Left ventricle myocardium inferior (tissue), 1 donor: ENCODE measurements around the gene HLA-DRA. TPM values are rescaled to one million over a fixed set of nuclear protein-coding genes. Genes with fewer than 3 reads are reported as not detected.

ENCODE experiments used
- DNase-seq: peaks from one replicate; pipeline ENCODE4 v3.0.0-alpha.2; 2020
- H3K27ac ChIP-seq: fragments of 200-600 bp; replicated peaks from 2 replicates; pipeline ENCODE4 v1.8.0; 2021
- H3K27me3 ChIP-seq: fragments of 200-600 bp; 2 replicates; pipeline ENCODE4 v1.8.0; 2021; ENCODE audit warnings: low read depth
- H3K36me3 ChIP-seq: fragments of 200-600 bp; 2 replicates; pipeline ENCODE4 v1.8.0; 2021
- H3K4me1 ChIP-seq: fragments of 200-600 bp; 2 replicates; pipeline ENCODE4 v1.8.0; 2021
- H3K4me3 ChIP-seq: fragments of 200-600 bp; 2 replicates; pipeline ENCODE4 v1.8.0; 2021; ENCODE audit warnings: mild to moderate bottlenecking, moderate library complexity
- H3K9me3 ChIP-seq: fragments of 200-600 bp; replicated peaks from 2 replicates; pipeline ENCODE4 v1.8.0; 2021
- CTCF ChIP-seq: fragments of 200-600 bp; IDR thresholded peaks from 2 replicates; pipeline ENCODE4 v1.8.0; 2021; ENCODE audit warnings: antibody characterized with exemption, mild to moderate bottlenecking, borderline replicate concordance
- intact Hi-C: fragments of 100-400 bp; cut with micrococcal nuclease; formaldehyde crosslinking; loops from one replicate; pipeline ENCODE4 v1.11.0; 2022
- total RNA-seq: library from RNA; stranded (reverse); fragmentation: NEBNext Ultra II Directional; extraction: Animal tissue kit (Norgen Biotek cat#: 25700); gene quantifications from one replicate; pipeline ENCODE4 v1.2.1, GENCODE V29; 2021
- donor health status: DM: no; HTN: yes; CAD: no; lungs with severe emphysema.

HLA-DRA gene
- total RNA-seq, 1 donor from 2014 or later, result 87.3 TPM

DNA sequence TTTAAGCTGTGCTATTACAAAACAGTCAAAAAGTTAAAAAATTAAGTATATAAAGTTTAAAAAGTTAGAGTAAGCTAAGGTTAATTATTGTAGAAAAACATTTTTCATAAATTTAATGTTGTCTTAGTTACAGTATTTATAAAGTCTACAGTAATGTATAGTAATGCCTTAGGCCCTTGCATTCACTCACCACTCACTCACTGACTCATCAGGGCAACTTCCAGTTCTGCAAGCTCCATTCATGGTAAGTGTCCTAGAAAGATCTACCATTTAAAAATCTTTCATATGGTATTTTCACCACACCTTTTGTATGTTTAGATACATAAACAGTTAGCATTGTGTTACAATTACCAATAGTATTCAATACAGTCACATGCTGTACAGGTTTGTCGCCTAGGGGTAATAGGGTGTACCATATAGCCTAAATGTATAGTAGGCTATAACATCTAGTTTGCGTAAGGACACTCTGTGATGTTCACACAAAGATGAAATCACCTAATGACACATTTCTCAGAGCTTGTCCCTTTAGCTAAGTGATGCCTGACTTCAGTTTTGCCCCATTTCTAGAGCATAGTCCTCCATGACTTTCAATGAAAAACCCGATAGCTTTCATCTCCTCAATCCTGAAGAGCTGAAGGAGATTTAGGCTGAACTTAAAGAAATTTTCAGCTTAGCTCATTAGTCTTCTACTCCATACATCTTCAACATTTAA, 14.9 kb upstream of the HLA-DRA start:
- intact Hi-C loops, result no loop called here
- H3K36me3 ChIP-seq, result no peaks in the 10 kb centered on the region
- TF ChIP-seq CTCF, result no peak

GRCh38 chr6:32426338-32426737, 13.3 kb upstream of the HLA-DRA start:
- intact Hi-C loops, result no loop called here
- DNase-seq, result no peak
- Histone ChIP-seq H3K27ac (no peak overlapping the region), H3K4me1 (no peaks in the 10 kb centered on the region), H3K9me3 (no peaks in the 10 kb centered on the region), H3K4me3 (no peak overlapping the region), H3K27me3 (peaks cover 31% of the 10 kb centered on the region), H3K36me3 (no peaks in the 10 kb centered on the region)
- TF ChIP-seq CTCF, result no peak

More for the DNA sequence above, 14.9 kb upstream of the HLA-DRA start:
- no peak for DNase-seq
- Histone ChIP-seq H3K27ac (no peak overlapping the region), H3K4me1 (no peaks in the 10 kb centered on the region), H3K9me3 (no peaks in the 10 kb centered on the region), H3K27me3 (peaks cover 33% of the 10 kb centered on the region), H3K4me3 (no peak overlapping the region)

GRCh38 chr6:32427218-32427617, 12.5 kb upstream of the HLA-DRA start:
- H3K4me3 ChIP-seq, result no peak overlapping the region
- no peak for TF ChIP-seq CTCF

DNA sequence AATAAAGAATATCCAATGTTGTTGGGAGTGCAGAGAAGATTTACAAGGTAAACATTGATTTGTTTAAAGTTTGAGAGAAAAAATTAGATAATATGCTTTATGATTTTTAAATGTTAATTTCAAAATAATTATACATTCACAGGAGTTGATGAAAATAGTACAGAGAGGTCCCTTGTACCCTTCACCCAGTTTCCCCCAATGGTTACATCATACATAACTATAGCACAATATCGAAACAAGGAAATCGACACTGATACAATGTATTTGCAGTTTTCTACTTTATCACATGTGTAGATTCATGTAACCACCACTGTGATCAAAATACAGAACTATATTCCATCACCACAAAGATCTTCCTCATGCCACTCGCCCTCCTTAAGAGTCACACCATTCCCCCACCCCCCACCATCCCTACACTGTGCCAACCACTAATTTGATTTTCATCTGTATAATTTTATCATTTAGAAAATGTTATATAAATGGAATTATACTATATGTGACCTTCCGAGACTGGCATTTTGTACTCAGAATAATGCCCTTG, 11.7 kb upstream of the HLA-DRA start:
- no peak overlapping the region for H3K4me3 ChIP-seq
- no peaks in the 10 kb centered on the region for H3K36me3 ChIP-seq
- no peak for DNase-seq
- H3K9me3 ChIP-seq, result no peaks in the 10 kb centered on the region
- intact Hi-C loops, result no loop called here
- no peak overlapping the region for H3K27ac ChIP-seq
- H3K27me3 ChIP-seq, result peaks cover 24% of the 10 kb centered on the region
- H3K4me1 ChIP-seq, result no peaks in the 10 kb centered on the region
- TF ChIP-seq CTCF, result no peak

More at GRCh38 chr6:32427218-32427617, 12.5 kb upstream of the HLA-DRA start:
- Histone ChIP-seq H3K36me3 (no peaks in the 10 kb centered on the region), H3K9me3 (no peaks in the 10 kb centered on the region), H3K27ac (no peak overlapping the region), H3K4me1 (no peaks in the 10 kb centered on the region), H3K27me3 (peaks cover 28% of the 10 kb centered on the region)
- DNase-seq, result no peak
- intact Hi-C loops, result no loop called here

GRCh38 chr6:32430179-32430578, 9.5 kb upstream of the HLA-DRA start:
- no peak overlapping the region for H3K27ac ChIP-seq
- no peak overlapping the region for H3K4me3 ChIP-seq
- H3K9me3 ChIP-seq, result no peaks in the 10 kb centered on the region
- H3K36me3 ChIP-seq, result no peaks in the 10 kb centered on the region
- intact Hi-C loops, result loop anchor here (5.0 kb wide), 1 partner anchor 267 kb away; no protein-coding TSS in a partner anchor
- H3K4me1 ChIP-seq, result no peaks in the 10 kb centered on the region
- peaks cover 17% of the 10 kb centered on the region for H3K27me3 ChIP-seq
- DNase-seq, result no peak
- TF ChIP-seq CTCF, result no peak
